SK-N-SH (cell line): Measurements from ENCODE around the gene SIX2.

Experiments
- CTCF ChIP-seq: fragments of 200-600 bp; sonication (generic); IDR thresholded peaks from 2 replicates; pipeline ENCODE4 v1.6.1; 2017; ENCODE audit warnings: antibody characterized with exemption, mild to moderate bottlenecking, moderate library complexity
- JUND ChIP-seq: IDR thresholded peaks from 2 replicates; pipeline ENCODE4 v1.4.0; 2012
- MAX ChIP-seq: IDR thresholded peaks from 2 replicates; pipeline ENCODE4 v1.4.0; 2012; ENCODE audit warnings: low read depth
- NRF1 ChIP-seq: IDR thresholded peaks from 2 replicates; pipeline ENCODE4 v1.6.1; 2012; ENCODE audit warnings: low read depth, mild to moderate bottlenecking, low read length
- POLR2AphosphoS5 ChIP-seq: IDR thresholded peaks from 2 replicates; pipeline ENCODE4 v1.6.1; 2012; ENCODE audit warnings: low read depth, low read length
- REST ChIP-seq: IDR thresholded peaks from 2 replicates; pipeline ENCODE4 v1.6.1; 2012; ENCODE audit warnings: mild to moderate bottlenecking, low read depth, low read length, moderate library complexity
- YY1 ChIP-seq: IDR thresholded peaks from 2 replicates; pipeline ENCODE4 v1.4.0; 2012; ENCODE audit warnings: low read depth, mild to moderate bottlenecking
- ZBTB33 ChIP-seq: IDR thresholded peaks from 2 replicates; pipeline ENCODE4 v1.4.0; 2012; ENCODE audit warnings: low read depth, borderline replicate concordance

- TF ChIP-seq CTCF (no peak; the same call in 1 of the 2 replicates), JUND (no peak), YY1 (no peak), NRF1 (no peak), MAX (no peak), REST (no peak), POLR2AphosphoS5 (no peak), ZBTB33 (no peak)
These were observed 7.3 kb downstream of the SIX2 start for GRCh38 chr2:45001869-45002385.
